ENCODE data around the gene TOMM20.

TOMM20 gene

GRCh38 chr1:235158680-235159079 is 30.0 kb upstream of the TOMM20 start:
- no peak for DNase-seq (ENCODE audit: insufficient read length, low spot score)
- FAIRE-seq: no peak
- TF ChIP-seq POLR2AphosphoS5 (IDR thresholded peaks at IDR 0.05; ENCODE audit: low read depth, low read length): no peak
- TF ChIP-seq POU2F2 (IDR thresholded peaks at IDR 0.05; ENCODE audit: low read depth, low read length): no peak
- no peak for TF ChIP-seq SPI1 (IDR thresholded peaks at IDR 0.05; ENCODE audit: low read depth, low read length)
- TF ChIP-seq PAX5 (IDR thresholded peaks at IDR 0.05; ENCODE audit: insufficient read depth, low read length, severe bottlenecking): no peak
- no peak for TF ChIP-seq POLR2A (IDR thresholded peaks at IDR 0.05; ENCODE audit: low read depth, low read length)
- no peak for TF ChIP-seq TAF1 (IDR thresholded peaks at IDR 0.05; ENCODE audit: low read depth, low read length)

DNA sequence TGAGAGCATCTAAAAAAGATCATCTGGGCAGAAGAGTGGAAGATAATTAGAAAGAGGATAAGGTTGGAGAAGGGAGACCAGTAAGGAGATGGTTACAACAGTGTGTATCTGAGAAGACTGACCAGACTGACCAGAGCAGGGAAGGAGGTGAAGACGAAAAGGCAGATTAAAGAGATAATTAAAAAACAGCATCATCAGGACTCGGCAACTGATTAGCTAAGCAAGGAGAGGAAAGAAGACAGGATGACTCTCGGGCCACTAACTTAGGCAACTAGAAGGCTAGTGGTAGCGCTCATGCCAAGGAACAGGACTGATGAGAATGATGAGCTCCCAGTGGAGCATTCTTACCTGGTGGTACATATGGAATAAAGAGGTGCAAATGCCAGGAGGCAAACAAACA is 28.5 kb upstream of the TOMM20 start:
- no peak for FAIRE-seq
- TF ChIP-seq POLR2A (IDR thresholded peaks at IDR 0.05; ENCODE audit: low read depth, low read length): no peak; the same call in 1 of the 2 replicates
- no peak for TF ChIP-seq POU2F2 (IDR thresholded peaks at IDR 0.05; ENCODE audit: low read depth, low read length)
- no peak for TF ChIP-seq PAX5 (IDR thresholded peaks at IDR 0.05; ENCODE audit: insufficient read depth, low read length, severe bottlenecking)
- TF ChIP-seq POLR2AphosphoS5 (IDR thresholded peaks at IDR 0.05; ENCODE audit: low read depth, low read length): no peak
- TF ChIP-seq SPI1 (IDR thresholded peaks at IDR 0.05; ENCODE audit: low read depth, low read length): no peak
- TF ChIP-seq TAF1 (IDR thresholded peaks at IDR 0.05; ENCODE audit: low read depth, low read length): no peak

DNA sequence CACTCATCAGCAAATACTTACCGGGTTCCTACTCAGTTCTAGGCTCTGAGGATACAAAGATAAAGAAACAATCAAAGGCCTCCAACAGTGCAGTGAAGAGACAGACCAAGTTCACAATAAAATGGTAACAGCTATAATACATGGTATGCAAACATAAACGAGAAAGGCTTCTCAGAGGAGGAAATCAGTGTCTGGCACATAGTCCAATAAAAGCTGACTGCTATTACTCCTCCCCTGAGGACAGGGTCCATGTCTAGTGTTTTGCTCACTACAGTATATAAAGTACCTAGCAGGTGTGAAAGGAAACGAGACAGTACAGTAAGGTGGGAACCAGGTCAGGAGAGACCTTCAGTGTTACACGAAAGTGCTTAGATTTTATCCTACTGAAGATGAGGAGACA is 28.1 kb upstream of the TOMM20 start:
- TF ChIP-seq TAF1 (IDR thresholded peaks at IDR 0.05; ENCODE audit: low read depth, low read length) (no peak), SPI1 (IDR thresholded peaks at IDR 0.05; ENCODE audit: low read depth, low read length) (no peak), POLR2A (IDR thresholded peaks at IDR 0.05; ENCODE audit: low read depth, low read length) (no peak), POLR2AphosphoS5 (IDR thresholded peaks at IDR 0.05; ENCODE audit: low read depth, low read length) (no peak), PAX5 (IDR thresholded peaks at IDR 0.05; ENCODE audit: insufficient read depth, low read length, severe bottlenecking) (no peak), POU2F2 (IDR thresholded peaks at IDR 0.05; ENCODE audit: low read depth, low read length) (no peak)
- FAIRE-seq: no peak
- no peak for DNase-seq (ENCODE audit: insufficient read length, low spot score)

More for the DNA sequence above, 28.5 kb upstream of the TOMM20 start:
- no peak for DNase-seq (ENCODE audit: insufficient read length, low spot score)

GRCh38 chr1:235156265-235156664 is 27.6 kb upstream of the TOMM20 start:
- FAIRE-seq: no peak
- no peak for DNase-seq (ENCODE audit: insufficient read length, low spot score)
- TF ChIP-seq POU2F2 (IDR thresholded peaks at IDR 0.05; ENCODE audit: low read depth, low read length) (no peak), POLR2A (IDR thresholded peaks at IDR 0.05; ENCODE audit: low read depth, low read length) (no peak), SPI1 (IDR thresholded peaks at IDR 0.05; ENCODE audit: low read depth, low read length) (no peak), PAX5 (IDR thresholded peaks at IDR 0.05; ENCODE audit: insufficient read depth, low read length, severe bottlenecking) (no peak), TAF1 (IDR thresholded peaks at IDR 0.05; ENCODE audit: low read depth, low read length) (no peak), POLR2AphosphoS5 (IDR thresholded peaks at IDR 0.05; ENCODE audit: low read depth, low read length) (no peak)

GRCh38 chr1:235152235-235152634 is 23.6 kb upstream of the TOMM20 start:
- TF ChIP-seq PAX5 (IDR thresholded peaks at IDR 0.05; ENCODE audit: insufficient read depth, low read length, severe bottlenecking) (no peak), POU2F2 (IDR thresholded peaks at IDR 0.05; ENCODE audit: low read depth, low read length) (no peak), TAF1 (IDR thresholded peaks at IDR 0.05; ENCODE audit: low read depth, low read length) (no peak), POLR2A (IDR thresholded peaks at IDR 0.05; ENCODE audit: low read depth, low read length) (no peak), SPI1 (IDR thresholded peaks at IDR 0.05; ENCODE audit: low read depth, low read length) (no peak), POLR2AphosphoS5 (IDR thresholded peaks at IDR 0.05; ENCODE audit: low read depth, low read length) (no peak)
- no peak for FAIRE-seq
- no peak for DNase-seq (ENCODE audit: insufficient read length, low spot score)

DNA sequence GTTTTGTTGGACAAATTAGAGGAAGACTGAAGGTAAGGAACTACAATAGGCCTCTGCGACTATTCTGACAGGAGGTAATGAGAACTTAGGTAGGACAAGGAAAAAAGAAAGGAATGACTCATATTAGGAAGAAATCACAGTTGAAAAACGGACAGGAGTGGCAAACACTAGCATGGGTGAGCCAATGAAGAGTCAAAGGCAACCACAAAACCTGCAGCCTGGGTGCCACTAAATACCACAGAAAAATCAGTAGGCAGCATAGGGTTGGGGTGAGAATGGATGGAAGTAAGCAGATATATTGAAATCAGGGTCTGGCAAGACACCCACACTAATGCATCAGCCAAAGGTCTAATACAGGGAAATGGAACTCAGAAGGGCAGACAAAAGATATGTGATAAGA is 22.4 kb upstream of the TOMM20 start:
- DNase-seq (ENCODE audit: insufficient read length, low spot score) (no peak), FAIRE-seq (no peak)
- TF ChIP-seq TAF1 (IDR thresholded peaks at IDR 0.05; ENCODE audit: low read depth, low read length) (no peak), SPI1 (IDR thresholded peaks at IDR 0.05; ENCODE audit: low read depth, low read length) (no peak), POU2F2 (IDR thresholded peaks at IDR 0.05; ENCODE audit: low read depth, low read length) (no peak), POLR2A (IDR thresholded peaks at IDR 0.05; ENCODE audit: low read depth, low read length) (no peak), PAX5 (IDR thresholded peaks at IDR 0.05; ENCODE audit: insufficient read depth, low read length, severe bottlenecking) (no peak), POLR2AphosphoS5 (IDR thresholded peaks at IDR 0.05; ENCODE audit: low read depth, low read length) (no peak)

- DNase-seq (ENCODE audit: insufficient read length, low spot score): no peak
These were observed 21.2 kb upstream of the TOMM20 start for GRCh38 chr1:235149824-235150223.

GRCh38 chr1:235147269-235147668 is 18.6 kb upstream of the TOMM20 start:
- FAIRE-seq (no peak), DNase-seq (ENCODE audit: insufficient read length, low spot score) (no peak)
- TF ChIP-seq POU2F2 (IDR thresholded peaks at IDR 0.05; ENCODE audit: low read depth, low read length) (no peak), SPI1 (IDR thresholded peaks at IDR 0.05; ENCODE audit: low read depth, low read length) (no peak), POLR2A (IDR thresholded peaks at IDR 0.05; ENCODE audit: low read depth, low read length) (no peak), POLR2AphosphoS5 (IDR thresholded peaks at IDR 0.05; ENCODE audit: low read depth, low read length) (no peak), TAF1 (IDR thresholded peaks at IDR 0.05; ENCODE audit: low read depth, low read length) (no peak), PAX5 (IDR thresholded peaks at IDR 0.05; ENCODE audit: insufficient read depth, low read length, severe bottlenecking) (no peak)

More at GRCh38 chr1:235149824-235150223, 21.2 kb upstream of the TOMM20 start:
- TF ChIP-seq POU2F2 (IDR thresholded peaks at IDR 0.05; ENCODE audit: low read depth, low read length): no peak
- no peak for TF ChIP-seq TAF1 (IDR thresholded peaks at IDR 0.05; ENCODE audit: low read depth, low read length)
- no peak for TF ChIP-seq POLR2AphosphoS5 (IDR thresholded peaks at IDR 0.05; ENCODE audit: low read depth, low read length)
- no peak for TF ChIP-seq POLR2A (IDR thresholded peaks at IDR 0.05; ENCODE audit: low read depth, low read length)
- TF ChIP-seq PAX5 (IDR thresholded peaks at IDR 0.05; ENCODE audit: insufficient read depth, low read length, severe bottlenecking): no peak
- no peak for TF ChIP-seq SPI1 (IDR thresholded peaks at IDR 0.05; ENCODE audit: low read depth, low read length)
- no peak for FAIRE-seq

DNA sequence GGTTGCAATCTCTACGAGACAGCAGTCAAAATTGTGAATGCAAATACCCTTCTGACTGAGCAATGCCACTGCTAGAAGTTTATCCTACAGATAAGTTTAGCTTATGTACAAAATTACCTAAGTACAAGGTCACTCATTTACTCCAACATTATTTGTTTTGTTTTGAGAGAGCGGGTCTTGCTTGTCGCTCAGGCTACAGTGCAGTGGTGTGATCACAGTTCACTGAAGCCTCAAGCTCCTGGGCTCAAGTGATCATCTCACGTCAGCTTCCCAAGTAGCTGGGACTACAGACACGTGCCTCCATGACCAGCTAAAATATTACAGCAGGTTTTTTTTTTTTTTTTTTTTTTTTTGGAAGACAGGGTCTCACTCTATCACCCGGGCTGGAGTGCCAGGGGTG is 17.0 kb upstream of the TOMM20 start:
- TF ChIP-seq SPI1 (IDR thresholded peaks at IDR 0.05; ENCODE audit: low read depth, low read length) (no peak), POLR2AphosphoS5 (IDR thresholded peaks at IDR 0.05; ENCODE audit: low read depth, low read length) (no peak), POLR2A (IDR thresholded peaks at IDR 0.05; ENCODE audit: low read depth, low read length) (no peak), TAF1 (IDR thresholded peaks at IDR 0.05; ENCODE audit: low read depth, low read length) (no peak), PAX5 (IDR thresholded peaks at IDR 0.05; ENCODE audit: insufficient read depth, low read length, severe bottlenecking) (no peak), POU2F2 (IDR thresholded peaks at IDR 0.05; ENCODE audit: low read depth, low read length) (no peak)
- FAIRE-seq (peak; percentile 64), DNase-seq (ENCODE audit: insufficient read length, low spot score) (no peak)

GRCh38 chr1:235142991-235143390 is 14.4 kb upstream of the TOMM20 start:
- DNase-seq (ENCODE audit: insufficient read length, low spot score) (no peak), FAIRE-seq (no peak)
- TF ChIP-seq POLR2A (IDR thresholded peaks at IDR 0.05; ENCODE audit: low read depth, low read length) (no peak), SPI1 (IDR thresholded peaks at IDR 0.05; ENCODE audit: low read depth, low read length) (no peak), TAF1 (IDR thresholded peaks at IDR 0.05; ENCODE audit: low read depth, low read length) (no peak), POLR2AphosphoS5 (IDR thresholded peaks at IDR 0.05; ENCODE audit: low read depth, low read length) (no peak), PAX5 (IDR thresholded peaks at IDR 0.05; ENCODE audit: insufficient read depth, low read length, severe bottlenecking) (no peak), POU2F2 (IDR thresholded peaks at IDR 0.05; ENCODE audit: low read depth, low read length) (no peak)
